IMR-90 (cell line): Measurements from ENCODE around the gene TIAM1. TPM values are rescaled to one million over a fixed set of nuclear protein-coding genes. Genes with fewer than 3 reads are reported as not detected.

Source experiments
- ATAC-seq: fragments of 200-7000 bp; cut with Tn5 transposase; 2 replicates; pipeline ENCODE4 v1.9.1; 2020; ENCODE audit warnings: low read depth, mild to moderate bottlenecking, moderate library complexity
- BruUV-seq: library from RNA; stranded (reverse); fragments of 400-500 nt; replicated peaks from 2 replicates; lab custom pipeline; 2021; lab: Mats Ljungman, UMichigan
- CTCF ChIA-PET: fragments of 300-600 bp; formaldehyde crosslinking; extraction: SDS; loops from one replicate; lab custom pipeline; 2021; ENCODE audit warnings: antibody characterized with exemption; lab: Yijun Ruan, JAX
- POLR2A ChIA-PET: fragments of 300-600 bp; sonication (Branson Sonifier 250); formaldehyde crosslinking; loops from one replicate; lab custom pipeline; 2022; ENCODE audit warnings: antibody characterized with exemption; ENCODE audit not compliant: unreplicated experiment; lab: Charles Lee
- DNase-seq: peaks from one replicate; pipeline ENCODE4 v3.0.0; 2013
- H2AFZ ChIP-seq: replicated peaks from 2 replicates; pipeline ENCODE3; 2013; ENCODE audit warnings: low read length, mild to moderate bottlenecking; ENCODE audit not compliant: poor library complexity
- H2AK5ac ChIP-seq: 2 replicates; pipeline ENCODE4 v1.6.1; 2013; ENCODE audit warnings: low read depth, low read length, inconsistent platforms
- H2AK9ac ChIP-seq: replicated peaks from 2 replicates; pipeline ENCODE3; 2013; ENCODE audit warnings: mild to moderate bottlenecking, low read depth, low read length, moderate library complexity; ENCODE audit not compliant: poor library complexity
- H2BK120ac ChIP-seq: 2 replicates; pipeline ENCODE4 v1.6.1; 2013; ENCODE audit warnings: low read depth, low read length, inconsistent platforms
- H2BK15ac ChIP-seq: 3 replicates; pipeline ENCODE4 v1.6.1; 2013; ENCODE audit warnings: low read depth, low read length, inconsistent platforms
- H2BK20ac ChIP-seq: 2 replicates; pipeline ENCODE4 v1.6.1; 2013; ENCODE audit warnings: low read depth, mild to moderate bottlenecking, inconsistent platforms, low read length, moderate library complexity
- H2BK5ac ChIP-seq: 2 replicates; pipeline ENCODE4 v1.6.1; 2013; ENCODE audit warnings: mild to moderate bottlenecking, low read depth, low read length, inconsistent platforms; ENCODE audit not compliant: poor library complexity, severe bottlenecking
- H3K14ac ChIP-seq: replicated peaks from 2 replicates; pipeline ENCODE4 v1.6.1; 2013; ENCODE audit warnings: low read depth, low read length, inconsistent platforms
- H3K18ac ChIP-seq: 2 replicates; pipeline ENCODE4 v1.6.1; 2013; ENCODE audit warnings: low read depth, low read length, control low read depth
- H3K23ac ChIP-seq: 2 replicates; pipeline ENCODE4 v1.6.1; 2013; ENCODE audit warnings: low read depth, low read length, inconsistent platforms
- H3K27ac ChIP-seq: 2 replicates; pipeline ENCODE4 v1.5.1; 2013; ENCODE audit warnings: mild to moderate bottlenecking, control low read depth, low read length; ENCODE audit not compliant: insufficient read depth
- H3K27me3 ChIP-seq: 2 replicates; pipeline ENCODE4 v1.6.1; 2013; ENCODE audit warnings: low read length; ENCODE audit not compliant: control insufficient read depth, insufficient read depth
- H3K36me3 ChIP-seq: 2 replicates; pipeline ENCODE4 v1.6.1; 2013; ENCODE audit warnings: low read length, mixed read lengths; ENCODE audit not compliant: control insufficient read depth, insufficient read depth
- H3K4ac ChIP-seq: 2 replicates; pipeline ENCODE4 v1.6.1; 2013; ENCODE audit warnings: low read depth, low read length, inconsistent platforms
- H3K4me1 ChIP-seq: 2 replicates; pipeline ENCODE4 v1.6.1; 2013; ENCODE audit warnings: low read length, mixed read lengths; ENCODE audit not compliant: control insufficient read depth, insufficient read depth
- H3K4me2 ChIP-seq: 2 replicates; pipeline ENCODE4 v1.6.1; 2013; ENCODE audit warnings: low read depth, mild to moderate bottlenecking, control low read depth, low read length, moderate library complexity
- H3K4me3 ChIP-seq: 2 replicates; pipeline ENCODE4 v1.5.1; 2013; ENCODE audit warnings: low read depth, mild to moderate bottlenecking, control low read depth, low read length, moderate library complexity; ENCODE audit not compliant: insufficient read depth
- H3K56ac ChIP-seq: 2 replicates; pipeline ENCODE4 v1.6.1; 2013; ENCODE audit warnings: low read length, inconsistent platforms; ENCODE audit not compliant: insufficient read depth; ENCODE audit errors: extremely low read depth
- H3K79me1 ChIP-seq, 2 experiments: 2 replicates each; pipeline ENCODE4 v1.6.1; 2013; ENCODE audit warnings: low read length in 2 of 2, inconsistent platforms in 1 of 2, low read depth in 1 of 2
- H3K9ac ChIP-seq: 2 replicates; pipeline ENCODE4 v1.6.1; 2013; ENCODE audit warnings: low read depth, low read length, control low read depth
- H3K9me1 ChIP-seq: 2 replicates; pipeline ENCODE4 v1.6.1; 2013; ENCODE audit warnings: low read length, inconsistent platforms; ENCODE audit not compliant: insufficient read depth
- H3K9me3 ChIP-seq: 2 replicates; pipeline ENCODE4 v1.6.1; 2013; ENCODE audit warnings: low read length; ENCODE audit not compliant: control insufficient read depth, insufficient read depth
- H4K20me1 ChIP-seq: 2 replicates; pipeline ENCODE4 v1.6.1; 2013; ENCODE audit warnings: low read length, inconsistent platforms; ENCODE audit not compliant: insufficient read depth
- H4K5ac ChIP-seq: 2 replicates; pipeline ENCODE4 v1.6.1; 2013; ENCODE audit warnings: mild to moderate bottlenecking, low read depth, low read length, control low read depth
- H4K8ac ChIP-seq, 2 experiments: 2 replicates each; pipeline ENCODE4 v1.6.1; 2013; ENCODE audit warnings: low read depth in 2 of 2, low read length in 2 of 2, control low read depth in 1 of 2, inconsistent platforms in 1 of 2
- H4K91ac ChIP-seq: 2 replicates; pipeline ENCODE4 v1.6.1; 2013; ENCODE audit warnings: low read depth, low read length, inconsistent platforms; ENCODE audit not compliant: insufficient read depth
- BHLHE40 ChIP-seq: fragments of 150-350 bp; IDR thresholded peaks from 2 replicates; pipeline ENCODE4 v1.6.1; 2016; ENCODE audit warnings: mild to moderate bottlenecking, low read depth, low read length
- CEBPB ChIP-seq: IDR thresholded peaks from 2 replicates; pipeline ENCODE4 v1.6.1; 2012; ENCODE audit warnings: low read depth, low read length, improper control_type of control experiment
- CHD1 ChIP-seq: IDR thresholded peaks from 2 replicates; pipeline ENCODE4 v1.6.1; 2012; ENCODE audit warnings: low read depth, low read length, improper control_type of control experiment
- MAFK ChIP-seq: IDR thresholded peaks from 2 replicates; pipeline ENCODE4 v1.6.1; 2012; ENCODE audit warnings: low read depth, low read length, improper control_type of control experiment
- MAZ ChIP-seq: IDR thresholded peaks from 2 replicates; pipeline ENCODE4 v1.6.1; 2012; ENCODE audit warnings: low read depth, mild to moderate bottlenecking, low read length, improper control_type of control experiment, moderate library complexity, borderline replicate concordance
- NFE2L2 ChIP-seq: fragments of 150-350 bp; IDR thresholded peaks from 2 replicates; pipeline ENCODE4 v1.6.1; 2016; ENCODE audit warnings: low read depth, mild to moderate bottlenecking, low read length
- RCOR1 ChIP-seq: IDR thresholded peaks from 2 replicates; pipeline ENCODE4 v1.6.1; 2012; ENCODE audit warnings: mild to moderate bottlenecking, low read length, improper control_type of control experiment; ENCODE audit not compliant: insufficient replicate concordance
- RFX5 ChIP-seq: IDR thresholded peaks from 2 replicates; pipeline ENCODE4 v1.8.0; 2012; ENCODE audit warnings: low read depth, mild to moderate bottlenecking, low read length, moderate library complexity
- SMC3 ChIP-seq: fragments of 150-350 bp; IDR thresholded peaks from 2 replicates; pipeline ENCODE4 v1.6.1; 2016; ENCODE audit warnings: low read depth, mild to moderate bottlenecking, antibody characterized with exemption, low read length, moderate library complexity
- WGBS, 2 experiments: methylation state at CpG; one replicate each; pipeline versions ENCODE4 v1.1.5 to v1.1.7; 2013; ENCODE audit warnings: missing lambda C conversion rate in 2 of 2; ENCODE audit not compliant: insufficient read length in 1 of 2; ENCODE audit errors: extremely low coverage in 2 of 2; 5-methylcytosine and 5-hydroxymethylcytosine counted together
- dilution Hi-C: fragments of 300-500 bp; cut with HindIII; formaldehyde crosslinking; loops from one replicate; pipeline ENCODE4 v1.14.3; 2018; ENCODE audit warnings: low sequenced_read_pairs; ENCODE audit not compliant: unreplicated experiment
- in situ Hi-C: fragments of 300-500 bp; cut with MboI; formaldehyde crosslinking; loops from 3 replicates; pipeline ENCODE4 v1.14.3; 2019; ENCODE audit warnings: low sequenced_read_pairs, inconsistent platforms, mixed read lengths
- intact Hi-C: fragments of 100-400 bp; cut with micrococcal nuclease; formaldehyde crosslinking; loops from 2 replicates; pipeline ENCODE4 v1.10.0; 2022
- polyA plus RNA-seq, 3 experiments: library from polyadenylated mRNA; depleted of rRNA; stranded (reverse); fragments of >200 nt; gene quantifications; 2 replicates each; pipeline ENCODE4 v1.2.3, GENCODE V29; 2012; ENCODE audit warnings: low replicate concordance in 1 of 3
- total RNA-seq: library from RNA; depleted of rRNA; stranded (reverse); fragments of >200 nt; gene quantifications from 2 replicates; pipeline ENCODE4 v1.2.3, GENCODE V29; 2012
- TF ChIP-seq, protein P1 (sequence below): conservative IDR thresholded peaks from 2 replicates; pipeline ENCODE4 v1.5.1; 2012; ENCODE audit warnings: mild to moderate bottlenecking, low read depth, low read length, improper control_type of control experiment
- TF ChIP-seq, protein P2 (sequence below): fragments of 150-350 bp; IDR thresholded peaks from 2 replicates; pipeline ENCODE4 v1.6.1; 2017; ENCODE audit warnings: mild to moderate bottlenecking, antibody characterized with exemption, low read length, low read depth

The TIAM1 gene
- total and polyA plus RNA-seq, 2 of the 4 experiments (the other 2 are of a cell fraction): 2.9 to 9.3 TPM

DNA sequence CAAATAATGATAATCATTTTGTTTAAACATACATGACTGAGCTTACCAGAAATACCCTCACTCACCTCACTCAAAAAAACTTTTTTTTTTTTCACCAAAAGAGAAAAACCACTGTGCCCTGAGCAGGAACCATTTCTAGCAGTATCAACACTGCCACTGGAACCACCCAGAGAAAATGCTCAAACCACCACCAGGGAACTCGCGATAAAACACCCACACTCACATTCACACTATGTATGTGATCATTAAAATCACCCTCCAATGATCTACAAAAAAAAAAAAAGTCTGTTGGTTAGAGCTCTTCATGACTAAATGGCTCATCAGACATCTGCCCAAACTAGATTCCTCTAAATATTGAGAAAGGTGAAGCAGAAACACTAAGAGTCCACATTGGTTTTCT is 11.5 kb downstream of the TIAM1 start:
- in situ Hi-C loops (no loop called here), dilution Hi-C loops (no loop called here), intact Hi-C loops (no loop called here)
- Histone ChIP-seq H4K8ac (no peak overlapping the region), H3K27ac (no peak overlapping the region), H3K79me1 (no peaks in the 10 kb centered on the region), H3K18ac (no peak overlapping the region), H2AK9ac (no peak overlapping the region), H3K9ac (no peak overlapping the region), H2BK120ac (no peak overlapping the region), H3K9me1 (peaks cover 10% of the 10 kb centered on the region), H2BK15ac (no peak overlapping the region), H3K4me2 (no peak overlapping the region), H2BK5ac (no peak overlapping the region), H4K91ac (no peak overlapping the region), H2BK20ac (no peak overlapping the region), H3K4ac (no peak overlapping the region), H3K4me1 (peaks cover 7% of the 10 kb centered on the region), H2AK5ac (no peak overlapping the region), H2AFZ (no peak overlapping the region), H3K56ac (no peak overlapping the region), H3K14ac (no peak overlapping the region), H3K27me3 (no peaks in the 10 kb centered on the region), H3K4me3 (no peak overlapping the region), H3K36me3 (no peaks in the 10 kb centered on the region), H4K20me1 (no peaks in the 10 kb centered on the region; the same call in 1 of the 2 replicates), H3K23ac (no peak overlapping the region), H4K5ac (no peak overlapping the region), H3K9me3 (no peaks in the 10 kb centered on the region)
- TF ChIP-seq CEBPB: no peak
- TF ChIP-seq MAZ: no peak
- TF ChIP-seq, protein P1, sequence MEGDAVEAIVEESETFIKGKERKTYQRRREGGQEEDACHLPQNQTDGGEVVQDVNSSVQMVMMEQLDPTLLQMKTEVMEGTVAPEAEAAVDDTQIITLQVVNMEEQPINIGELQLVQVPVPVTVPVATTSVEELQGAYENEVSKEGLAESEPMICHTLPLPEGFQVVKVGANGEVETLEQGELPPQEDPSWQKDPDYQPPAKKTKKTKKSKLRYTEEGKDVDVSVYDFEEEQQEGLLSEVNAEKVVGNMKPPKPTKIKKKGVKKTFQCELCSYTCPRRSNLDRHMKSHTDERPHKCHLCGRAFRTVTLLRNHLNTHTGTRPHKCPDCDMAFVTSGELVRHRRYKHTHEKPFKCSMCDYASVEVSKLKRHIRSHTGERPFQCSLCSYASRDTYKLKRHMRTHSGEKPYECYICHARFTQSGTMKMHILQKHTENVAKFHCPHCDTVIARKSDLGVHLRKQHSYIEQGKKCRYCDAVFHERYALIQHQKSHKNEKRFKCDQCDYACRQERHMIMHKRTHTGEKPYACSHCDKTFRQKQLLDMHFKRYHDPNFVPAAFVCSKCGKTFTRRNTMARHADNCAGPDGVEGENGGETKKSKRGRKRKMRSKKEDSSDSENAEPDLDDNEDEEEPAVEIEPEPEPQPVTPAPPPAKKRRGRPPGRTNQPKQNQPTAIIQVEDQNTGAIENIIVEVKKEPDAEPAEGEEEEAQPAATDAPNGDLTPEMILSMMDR: no peak
- TF ChIP-seq, protein P2, sequence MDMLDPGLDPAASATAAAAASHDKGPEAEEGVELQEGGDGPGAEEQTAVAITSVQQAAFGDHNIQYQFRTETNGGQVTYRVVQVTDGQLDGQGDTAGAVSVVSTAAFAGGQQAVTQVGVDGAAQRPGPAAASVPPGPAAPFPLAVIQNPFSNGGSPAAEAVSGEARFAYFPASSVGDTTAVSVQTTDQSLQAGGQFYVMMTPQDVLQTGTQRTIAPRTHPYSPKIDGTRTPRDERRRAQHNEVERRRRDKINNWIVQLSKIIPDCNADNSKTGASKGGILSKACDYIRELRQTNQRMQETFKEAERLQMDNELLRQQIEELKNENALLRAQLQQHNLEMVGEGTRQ: no peak
- TF ChIP-seq BHLHE40: no peak
- no peak for TF ChIP-seq CHD1
- TF ChIP-seq RCOR1: no peak
- no peak for TF ChIP-seq RFX5
- no peak for TF ChIP-seq SMC3
- TF ChIP-seq MAFK: no peak
- TF ChIP-seq NFE2L2: no peak
- WGBS, 2 experiments: no CpG with 5 or more reads among the region's 2 CpGs
- no peak for DNase-seq
- CTCF ChIA-PET: no interaction called here
- POLR2A ChIA-PET: no interaction called here
- no peak for ATAC-seq
- no TSS peak for BruUV-seq
